HG03354 (cell line): ENCODE results near the gene ATP6V1G2.
"Not testable (repeated sequence)": the region's sequence is repeated elsewhere in the genome, so short reads cannot be mapped to it uniquely, and the experiment has no call there.

Experiments used
- ATAC-seq: cut with Tn5 transposase; IDR thresholded peaks from one replicate; pipeline ENCODE4 v1.9.1; 2021; ENCODE audit warnings: mild to moderate bottlenecking; ENCODE audit not compliant: unreplicated experiment, poor library complexity, severe bottlenecking

The ATP6V1G2 gene

DNA sequence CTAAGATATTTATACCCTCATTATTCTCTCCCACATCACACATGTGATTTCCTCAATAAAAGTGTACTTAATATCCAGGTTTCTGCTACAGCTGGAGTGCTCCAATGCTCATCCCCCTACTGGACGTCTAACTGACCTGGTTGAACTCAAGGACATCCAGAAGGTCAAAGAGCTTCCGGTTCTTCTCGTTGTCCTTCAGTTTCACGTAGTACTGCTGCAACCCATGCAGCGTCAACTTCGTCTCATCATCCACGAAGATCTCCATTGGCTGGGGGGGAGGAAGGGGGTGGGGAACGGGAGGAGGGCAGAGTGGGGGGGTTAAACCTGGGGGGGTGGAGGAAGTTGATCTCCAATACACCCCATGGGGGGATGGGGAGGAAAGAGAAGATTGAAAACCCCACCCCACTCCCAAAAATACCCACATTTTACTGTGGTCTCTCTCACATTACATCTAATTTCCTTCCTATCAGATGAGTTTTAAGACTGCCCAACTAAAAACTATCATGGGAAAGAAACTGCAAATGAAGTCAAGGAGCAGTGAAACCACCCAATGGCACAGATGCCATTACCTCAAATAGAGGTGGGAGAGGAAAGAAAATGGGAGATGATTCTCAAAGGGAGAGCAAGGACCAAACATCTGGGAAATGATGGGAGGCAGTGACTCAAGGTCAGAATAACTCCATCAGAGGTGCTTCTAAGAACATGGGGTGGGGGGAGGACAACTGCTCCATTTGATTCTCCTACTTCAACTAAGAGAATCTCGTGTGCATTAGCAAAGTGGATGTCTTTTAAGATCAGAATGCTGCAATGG is 13.6 kb downstream of the ATP6V1G2 start:
- no peak for ATAC-seq

DNA sequence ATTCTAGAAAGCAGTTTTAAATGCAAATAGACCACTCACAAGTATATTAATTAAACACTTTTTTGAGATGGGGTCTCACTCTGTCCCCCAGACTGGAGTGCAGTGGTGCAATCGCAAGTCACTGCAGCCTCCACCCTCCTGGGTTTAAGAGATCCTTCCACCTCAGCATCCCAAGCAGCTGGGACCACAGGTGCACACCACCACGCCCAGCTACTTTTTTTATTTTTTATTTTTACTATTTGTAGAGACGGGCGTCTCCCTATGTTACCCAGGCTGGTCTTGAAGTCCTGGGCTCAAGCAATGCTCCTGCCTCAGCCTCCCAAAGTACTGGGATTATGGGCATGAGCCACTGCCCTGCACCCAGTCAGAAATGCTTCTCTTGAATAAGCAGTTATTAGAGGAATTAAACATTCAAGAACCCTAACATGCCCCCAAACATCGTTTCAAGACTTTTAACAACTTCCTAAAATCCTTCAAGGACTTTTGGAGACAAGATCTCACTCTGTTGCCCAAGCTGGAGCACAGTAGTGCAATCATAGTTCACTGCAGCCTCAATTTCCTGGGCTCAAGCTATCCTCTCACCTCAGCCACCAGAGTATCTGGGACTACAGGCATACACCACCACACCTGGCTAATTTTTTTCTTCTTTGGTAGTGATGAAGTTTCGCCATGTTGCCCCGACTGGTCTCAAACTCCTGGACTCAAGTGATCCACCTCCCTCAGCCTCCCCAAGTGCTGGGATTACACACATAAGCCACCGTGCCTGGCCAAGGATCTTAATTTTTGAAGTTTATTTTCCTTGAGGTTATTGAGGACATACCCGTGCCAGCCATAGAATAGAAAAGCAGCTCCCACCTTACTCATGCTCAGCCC is 14.4 kb downstream of the ATP6V1G2 start:
- ATAC-seq, result no peak

DNA sequence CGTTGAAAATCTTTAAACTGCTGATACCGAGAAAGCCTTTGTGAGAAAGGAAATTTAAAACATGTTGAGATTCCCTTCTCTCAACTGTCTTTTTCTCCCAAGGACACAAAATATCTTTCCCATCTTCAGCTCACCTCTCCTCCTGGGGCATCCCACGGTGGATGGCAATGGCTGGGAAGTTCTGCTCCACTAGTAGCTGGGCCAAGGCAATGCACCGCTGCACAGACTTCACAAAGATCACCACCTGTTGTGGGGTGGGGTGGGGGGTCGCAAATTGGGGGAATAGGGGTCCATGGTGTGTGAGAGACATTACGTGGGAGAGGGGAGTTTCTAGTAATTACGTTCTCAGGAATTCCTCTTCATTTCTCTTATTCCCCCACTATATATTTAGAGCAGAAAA is 15.2 kb downstream of the ATP6V1G2 start:
- ATAC-seq, result no peak

DNA sequence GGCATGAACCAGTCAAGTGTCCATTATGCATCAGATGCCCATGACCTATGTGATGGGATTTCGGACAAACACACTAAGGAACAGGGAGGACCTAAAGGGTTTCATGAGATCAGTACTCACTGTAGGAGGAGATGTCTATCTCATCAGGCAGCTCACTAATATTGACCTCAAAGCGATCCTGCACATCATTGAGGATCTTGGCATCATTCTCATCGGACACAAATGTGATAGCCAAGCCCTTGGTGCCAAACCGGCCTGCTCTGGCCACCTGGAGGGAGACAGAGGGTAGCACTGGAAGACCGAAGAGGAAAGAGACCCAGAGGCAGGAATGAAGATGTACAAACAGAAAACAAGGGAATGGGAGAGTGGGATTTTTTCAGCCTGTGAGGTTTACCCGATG is 15.7 kb downstream of the ATP6V1G2 start:
- ATAC-seq, result no peak

DNA sequence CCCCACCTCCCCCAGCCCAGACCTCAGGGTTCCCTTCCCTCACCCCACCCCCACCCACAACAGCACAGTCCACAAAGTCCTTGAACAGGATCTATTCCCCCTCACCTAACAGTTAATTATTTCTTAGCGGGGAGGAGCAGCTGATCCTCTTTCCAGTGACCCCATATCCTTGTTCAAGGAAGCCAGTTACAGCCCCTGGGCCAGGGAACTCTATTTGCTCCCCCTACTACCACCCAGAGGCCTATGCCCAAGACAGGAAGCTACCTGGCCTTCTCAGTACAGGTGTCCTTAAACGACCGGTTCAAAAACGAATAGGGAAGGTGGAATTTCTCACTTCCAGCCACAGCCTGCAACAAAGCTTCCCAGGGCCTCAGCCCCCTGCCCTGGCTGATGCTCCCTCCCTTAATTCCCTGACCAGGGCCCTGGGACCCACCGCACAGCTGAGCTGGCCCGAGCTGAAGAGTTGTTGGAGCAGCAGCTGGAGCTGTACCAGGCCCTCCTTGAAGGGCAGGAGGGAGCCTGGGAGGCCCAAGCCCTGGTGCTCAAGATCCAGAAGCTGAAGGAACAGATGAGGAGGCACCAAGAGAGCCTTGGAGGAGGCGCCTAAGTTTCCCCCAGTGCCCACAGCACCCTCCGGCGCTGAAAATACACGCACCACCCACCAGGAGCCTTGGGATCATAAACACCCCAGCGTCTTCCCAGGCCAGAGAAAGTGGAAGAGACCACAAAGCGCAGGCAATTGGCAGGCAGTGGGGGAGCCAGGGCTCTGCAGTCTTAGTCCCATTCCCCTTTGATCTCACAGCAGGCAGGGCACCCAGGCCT is 16.9 kb downstream of the ATP6V1G2 start:
- ATAC-seq, result no peak

DNA sequence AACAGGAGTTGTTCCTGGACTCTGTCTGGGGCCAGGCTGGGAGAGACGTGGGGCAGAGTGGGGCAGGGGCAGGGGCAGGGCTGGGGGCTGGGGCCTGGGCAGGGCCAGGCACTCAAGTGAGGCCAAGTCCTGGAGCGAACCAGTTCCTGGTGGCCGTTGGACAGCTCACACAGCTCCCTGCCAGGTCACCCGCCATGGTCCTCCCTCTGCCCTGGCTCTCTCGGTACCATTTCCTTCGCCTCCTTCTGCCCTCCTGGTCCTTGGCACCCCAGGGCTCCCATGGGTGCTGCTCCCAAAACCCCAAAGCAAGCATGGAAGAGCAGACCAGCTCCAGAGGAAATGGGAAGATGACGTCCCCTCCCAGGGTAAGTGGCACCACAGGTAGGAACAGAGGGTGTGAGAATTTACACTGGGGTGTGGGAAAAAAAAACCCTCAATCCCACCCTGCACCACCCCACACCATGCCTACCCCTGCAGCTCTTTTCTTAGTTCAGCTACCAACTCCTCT is 17.5 kb downstream of the ATP6V1G2 start, which contains the start of gene MCCD1:
MCCD1 (plus strand) TSS at position 142 of the 508 bp plus-strand sequence; CDS start at position 195, 53 bp downstream.
- ATAC-seq, result no peak

DNA sequence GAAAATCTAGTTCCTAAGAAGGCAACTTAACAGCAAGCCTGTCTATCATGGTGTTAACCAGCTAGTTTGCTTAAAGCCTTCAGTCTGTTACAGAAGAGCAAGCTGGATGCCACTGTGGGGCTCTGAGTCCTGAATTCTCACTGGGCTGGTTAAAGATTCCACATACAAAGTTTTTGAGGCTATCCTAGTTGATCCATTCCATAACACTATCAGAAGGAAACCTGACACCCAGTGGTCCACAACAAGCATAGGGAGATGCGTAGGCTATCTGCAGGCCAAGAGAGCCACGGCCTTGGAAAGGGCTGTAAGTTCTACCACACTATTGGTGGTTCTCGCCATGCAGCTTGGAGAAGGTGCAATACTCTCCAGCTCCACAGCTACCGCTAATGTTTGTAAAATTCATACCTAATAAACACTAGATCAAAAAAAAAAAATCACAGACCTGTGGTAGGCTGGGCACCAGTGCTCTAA is 18.1 kb downstream of the ATP6V1G2 start:
- no peak for ATAC-seq

DNA sequence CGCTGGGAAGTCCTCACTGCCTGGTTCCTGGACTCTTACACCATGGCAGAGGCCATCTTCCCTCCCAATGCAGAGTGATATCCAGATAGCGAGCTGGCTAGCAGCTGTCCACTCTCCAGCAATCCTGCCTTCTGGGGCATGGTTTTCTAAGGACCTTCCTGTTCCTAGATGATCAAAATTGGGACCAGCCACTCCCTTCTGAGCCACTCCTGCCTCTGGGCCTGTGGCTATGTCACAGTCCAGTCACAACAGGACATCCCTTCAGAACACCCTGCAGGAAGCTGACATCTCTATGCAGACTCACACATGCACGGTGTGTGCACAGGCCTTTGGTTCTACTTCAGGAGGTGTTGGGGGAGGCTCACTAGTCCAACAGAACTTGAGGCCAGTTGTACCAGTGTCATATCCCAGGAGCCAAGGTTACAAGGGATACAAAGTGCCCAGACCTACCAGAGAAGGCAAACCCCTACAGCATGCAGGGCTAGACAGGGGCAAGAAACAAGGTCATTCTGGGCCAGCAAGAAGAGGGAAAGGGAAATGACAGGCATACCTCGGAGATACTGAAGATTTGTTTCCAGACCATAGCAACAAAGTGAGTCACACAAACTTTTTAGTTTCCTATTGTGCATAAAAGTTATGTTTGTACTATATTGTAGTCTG is 20.3 kb downstream of the ATP6V1G2 start:
- ATAC-seq, result no peak

DNA sequence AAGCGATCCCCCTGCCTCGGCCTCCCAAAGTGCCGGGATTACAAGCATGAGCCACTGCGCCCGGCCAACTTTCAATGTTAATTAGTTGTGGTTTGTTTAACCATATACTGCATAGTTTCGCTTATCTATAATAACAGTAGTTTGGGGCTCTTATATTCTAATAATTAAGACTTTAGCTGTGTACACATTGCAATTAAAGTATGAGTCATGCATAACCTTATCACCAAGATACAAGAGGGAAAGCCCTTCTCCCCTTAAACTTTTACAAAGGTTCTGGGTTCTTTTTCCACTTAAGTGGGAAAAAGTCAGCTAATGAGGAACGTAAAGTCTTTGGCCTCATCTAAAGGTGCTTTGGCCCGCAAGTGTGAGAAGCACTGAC is 20.9 kb downstream of the ATP6V1G2 start:
- no peak for ATAC-seq

DNA sequence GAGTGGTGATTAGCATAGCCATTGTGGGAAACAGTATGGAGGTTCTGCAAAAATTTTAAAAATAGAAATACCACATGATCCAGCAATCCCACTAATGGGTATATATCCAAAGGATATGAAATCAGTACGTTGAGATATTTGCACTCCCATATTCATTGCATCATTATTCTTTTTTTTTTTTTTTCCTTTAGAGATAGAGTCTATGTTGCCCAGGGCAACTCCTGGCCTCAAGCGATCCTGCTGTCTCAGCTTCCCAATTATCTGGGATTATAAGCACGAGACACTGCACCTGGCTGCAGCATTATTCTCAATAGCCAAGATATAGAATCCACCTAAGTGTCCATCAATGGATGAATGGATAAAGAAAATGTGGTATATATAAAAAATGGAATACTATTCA is 24.6 kb downstream of the ATP6V1G2 start:
- ATAC-seq, result no peak

DNA sequence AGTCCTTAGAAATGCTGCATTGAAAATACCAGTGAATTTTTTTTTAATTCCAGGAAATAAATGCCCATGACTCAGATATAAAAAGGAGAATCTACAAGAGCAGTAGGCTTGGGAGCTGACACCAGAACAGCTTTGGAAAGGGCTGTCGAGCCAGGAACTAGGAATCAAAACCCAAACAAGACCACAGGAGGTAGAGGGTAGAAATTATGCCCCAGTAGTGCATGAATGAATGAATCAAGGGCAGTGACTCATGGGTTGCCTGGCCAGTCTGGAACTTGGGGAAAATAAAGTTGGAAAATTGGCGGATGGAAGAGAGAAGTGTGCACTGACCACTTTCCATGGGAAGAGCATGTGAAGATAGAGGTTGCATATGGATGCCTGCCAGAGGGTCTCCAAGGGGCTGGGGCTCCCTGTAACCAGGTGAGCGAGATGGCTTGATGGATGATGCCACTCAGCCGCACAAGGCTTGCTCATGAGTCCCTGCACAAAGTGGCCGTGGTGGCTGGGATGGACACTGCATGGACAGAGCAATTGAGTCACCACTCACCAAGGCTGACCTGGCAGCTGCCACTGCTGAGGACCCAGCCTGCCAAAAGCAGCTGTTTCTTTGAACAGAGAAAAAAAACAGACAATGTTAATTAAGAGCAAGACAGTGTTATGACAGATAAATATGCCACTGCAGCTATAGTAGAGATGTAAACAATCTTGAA is 32.8 kb downstream of the ATP6V1G2 start:
- ATAC-seq, result no peak

DNA sequence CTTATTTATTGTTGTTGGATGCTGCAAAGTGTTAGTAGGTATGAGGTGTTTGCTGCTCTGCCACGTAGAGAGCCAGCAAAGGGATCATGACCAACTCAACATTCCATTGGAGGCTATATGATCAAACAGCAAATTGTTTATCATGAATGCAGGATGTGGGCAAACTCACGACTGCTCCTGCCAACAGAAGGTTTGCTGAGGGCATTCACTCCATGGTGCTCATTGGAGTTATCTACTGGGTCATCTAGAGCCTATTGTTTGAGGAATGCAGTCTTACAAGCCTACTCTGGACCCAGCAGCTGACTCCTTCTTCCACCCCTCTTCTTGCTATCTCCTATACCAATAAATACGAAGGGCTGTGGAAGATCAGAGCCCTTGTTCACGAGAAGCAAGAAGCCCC is 36.4 kb downstream of the ATP6V1G2 start:
- ATAC-seq, result no peak

DNA sequence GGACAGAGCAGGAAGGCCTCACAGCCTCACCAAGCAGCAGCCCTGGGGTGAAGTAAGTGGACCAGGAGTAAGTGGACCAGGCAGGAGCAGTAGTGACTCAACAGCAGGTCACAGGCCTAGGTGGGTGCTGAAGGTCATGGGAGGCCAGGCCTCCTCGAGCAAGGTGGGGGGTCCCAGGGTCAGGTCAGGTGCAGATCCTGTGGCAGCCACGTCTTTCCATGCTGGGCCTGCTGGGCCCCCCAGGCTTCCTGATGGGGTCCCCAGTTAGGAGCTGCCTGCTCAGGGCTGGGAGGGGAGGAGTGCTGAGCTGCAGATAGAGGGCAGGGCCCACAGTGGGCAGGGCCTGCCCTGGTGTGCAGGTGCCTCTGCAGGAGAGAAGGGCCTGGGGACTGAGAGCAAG is 37.4 kb downstream of the ATP6V1G2 start:
- not testable (repeated sequence) for ATAC-seq

DNA sequence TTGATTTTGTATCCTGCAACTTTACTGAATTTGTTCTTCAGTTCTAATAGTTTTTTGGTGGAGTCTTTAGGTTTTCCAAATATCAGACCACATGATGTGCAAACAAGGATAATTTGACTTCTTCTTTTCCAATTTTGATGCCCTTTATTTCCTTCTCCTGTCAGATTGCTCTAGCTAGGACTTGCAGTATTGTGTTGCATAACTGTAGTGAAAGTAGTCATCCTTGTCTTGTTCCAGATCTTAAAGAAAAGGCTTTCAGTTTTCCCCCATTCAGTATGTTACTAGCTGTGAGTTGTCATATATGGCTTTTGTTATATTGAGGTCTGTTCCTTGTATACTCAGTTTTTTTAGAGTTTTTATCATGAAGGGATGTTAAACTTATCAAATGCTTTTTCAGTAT is 43.8 kb downstream of the ATP6V1G2 start:
- ATAC-seq, result no peak

DNA sequence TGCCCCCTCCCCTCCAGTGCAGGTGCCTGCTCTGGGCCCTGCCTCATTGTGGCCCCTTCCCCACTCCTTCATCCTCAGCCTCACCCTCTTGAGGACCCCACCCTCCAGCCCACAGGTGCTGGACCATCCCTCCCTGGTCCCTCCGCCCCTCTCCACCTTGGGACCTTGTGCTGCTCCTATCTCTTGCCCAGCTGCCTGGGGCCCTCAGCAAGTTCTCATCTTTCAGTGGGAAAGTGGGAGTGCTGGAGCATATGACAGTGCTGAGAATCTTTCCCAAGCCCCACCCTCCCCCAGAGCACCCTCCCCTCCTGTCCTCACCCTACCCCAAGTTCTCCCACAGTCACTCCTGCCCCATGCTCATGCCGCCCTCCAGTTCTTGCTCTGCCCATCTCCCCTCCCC is 46.8 kb downstream of the ATP6V1G2 start:
- not testable (repeated sequence) for ATAC-seq

DNA sequence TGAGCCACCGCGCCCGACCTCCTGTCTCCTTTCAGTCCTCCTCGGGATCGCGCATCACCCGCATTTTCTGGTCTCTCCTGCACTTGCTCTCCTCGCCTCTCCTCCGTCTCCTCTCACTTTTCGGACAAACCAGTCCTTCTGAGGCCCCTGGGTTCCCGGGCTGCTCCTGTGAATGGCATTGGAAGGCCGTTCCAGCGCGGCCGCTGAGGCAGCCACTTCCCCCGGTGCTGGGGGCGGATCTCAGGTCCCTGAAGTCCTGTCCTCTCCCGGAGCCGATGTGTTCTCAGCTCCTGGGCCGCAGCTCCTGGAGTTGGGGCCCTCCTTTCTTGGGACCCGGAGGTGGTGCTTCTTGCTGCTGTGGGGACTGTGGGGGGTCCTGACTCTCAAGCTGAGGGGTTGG is 47.7 kb downstream of the ATP6V1G2 start:
- no peak for ATAC-seq

DNA sequence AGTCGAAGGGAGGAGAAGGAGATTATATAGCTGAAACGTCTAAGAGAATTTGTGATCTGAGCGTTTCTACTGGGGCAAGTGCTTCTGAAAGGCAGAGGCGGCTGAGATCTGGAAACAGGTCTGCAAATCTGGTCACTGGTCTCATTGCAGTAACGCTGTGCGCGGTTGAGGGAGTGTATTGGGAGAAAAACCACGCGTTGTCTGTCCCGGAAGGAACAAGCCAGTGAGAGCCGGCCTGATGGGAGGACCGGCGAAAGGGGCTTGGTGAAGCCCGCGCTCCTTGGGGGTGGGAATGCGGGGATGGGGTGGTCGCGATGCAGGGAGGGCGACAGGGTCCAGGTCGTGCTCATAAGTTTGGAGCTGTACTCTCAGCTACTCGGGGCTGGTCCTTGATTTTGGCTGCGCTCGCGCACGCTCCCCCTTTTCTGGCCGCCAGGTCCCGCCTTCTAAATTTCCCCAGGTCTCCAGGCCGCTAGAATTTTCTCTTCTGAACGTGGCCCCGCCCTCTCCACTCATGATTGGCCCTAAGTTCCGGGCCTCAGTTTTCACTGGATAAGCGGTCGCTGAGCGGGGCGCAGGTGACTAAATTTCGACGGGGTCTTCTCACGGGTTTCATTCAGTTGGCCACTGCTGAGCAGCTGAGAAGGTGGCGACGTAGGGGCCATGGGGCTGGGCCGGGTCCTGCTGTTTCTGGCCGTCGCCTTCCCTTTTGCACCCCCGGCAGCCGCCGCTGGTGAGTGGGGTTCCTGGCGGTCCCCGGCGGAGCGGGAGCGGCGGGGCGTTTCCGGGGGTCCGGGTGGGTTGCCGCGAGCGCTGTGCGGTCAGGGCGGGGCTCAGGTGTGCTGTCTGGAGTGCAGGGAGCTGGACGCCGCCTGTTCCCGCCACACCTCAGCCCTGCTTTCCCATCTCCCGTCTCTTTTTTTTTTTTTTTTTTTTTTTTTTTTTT is 48.6 kb downstream of the ATP6V1G2 start, which contains the start of gene MICB:
MICB (plus strand) TSS at position 615 of the 946 bp plus-strand sequence; CDS start at position 664, 49 bp downstream.
- peak; percentile 59 for ATAC-seq
